Peyer's patch (tissue), 4 donors: ENCODE data around the gene IMMT.

Experiments used
- POLR2A ChIP-seq, 2 donors: fragments of 450-650 bp; IDR thresholded peaks; one replicate each; pipeline ENCODE4 v1.5.1; 2017; ENCODE audit warnings: antibody characterized with exemption in 2 of 2, mild to moderate bottlenecking in 2 of 2, moderate library complexity in 2 of 2
- TF ChIP-seq, protein P1 (sequence below), 6 experiments: fragments of 450-650 bp in 4 of 6; fragments of 200-600 bp in 2 of 6; sonication (generic) in 1 of 6; IDR thresholded peaks; one replicate each; pipeline ENCODE4 v1.5.1; 2017 to 2019; ENCODE audit warnings: antibody characterized with exemption in 6 of 6, mild to moderate bottlenecking in 3 of 6, moderate library complexity in 1 of 6

DNA sequence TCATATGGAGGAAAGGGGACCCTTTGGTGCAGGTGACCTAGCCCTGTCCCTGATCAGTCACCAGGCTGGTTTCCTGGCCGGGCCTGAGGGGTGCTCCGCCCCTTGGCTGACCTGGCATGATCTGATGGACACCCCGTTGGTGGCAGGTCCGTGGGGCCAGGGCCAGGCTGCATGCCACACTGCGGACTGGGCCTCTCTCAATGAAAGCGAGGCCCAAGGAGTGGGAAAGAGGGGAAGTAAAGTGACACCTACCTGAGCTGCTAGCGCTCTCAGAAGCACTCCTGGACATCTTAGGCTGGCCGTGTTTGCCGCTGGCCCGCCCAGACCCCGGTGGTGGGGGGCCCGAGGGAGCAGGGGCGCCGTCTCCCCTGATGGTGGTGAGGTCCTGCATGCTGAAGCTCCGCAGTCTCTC, 37.1 kb upstream of the IMMT start:
- no peak for TF ChIP-seq POLR2A (IDR thresholded peaks at IDR 0.05)
- TF ChIP-seq, protein P1, sequence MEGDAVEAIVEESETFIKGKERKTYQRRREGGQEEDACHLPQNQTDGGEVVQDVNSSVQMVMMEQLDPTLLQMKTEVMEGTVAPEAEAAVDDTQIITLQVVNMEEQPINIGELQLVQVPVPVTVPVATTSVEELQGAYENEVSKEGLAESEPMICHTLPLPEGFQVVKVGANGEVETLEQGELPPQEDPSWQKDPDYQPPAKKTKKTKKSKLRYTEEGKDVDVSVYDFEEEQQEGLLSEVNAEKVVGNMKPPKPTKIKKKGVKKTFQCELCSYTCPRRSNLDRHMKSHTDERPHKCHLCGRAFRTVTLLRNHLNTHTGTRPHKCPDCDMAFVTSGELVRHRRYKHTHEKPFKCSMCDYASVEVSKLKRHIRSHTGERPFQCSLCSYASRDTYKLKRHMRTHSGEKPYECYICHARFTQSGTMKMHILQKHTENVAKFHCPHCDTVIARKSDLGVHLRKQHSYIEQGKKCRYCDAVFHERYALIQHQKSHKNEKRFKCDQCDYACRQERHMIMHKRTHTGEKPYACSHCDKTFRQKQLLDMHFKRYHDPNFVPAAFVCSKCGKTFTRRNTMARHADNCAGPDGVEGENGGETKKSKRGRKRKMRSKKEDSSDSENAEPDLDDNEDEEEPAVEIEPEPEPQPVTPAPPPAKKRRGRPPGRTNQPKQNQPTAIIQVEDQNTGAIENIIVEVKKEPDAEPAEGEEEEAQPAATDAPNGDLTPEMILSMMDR (IDR thresholded peaks at IDR 0.05) = no peak
